Measurements from ENCODE around the gene QSOX1.

Gene QSOX1

DNA sequence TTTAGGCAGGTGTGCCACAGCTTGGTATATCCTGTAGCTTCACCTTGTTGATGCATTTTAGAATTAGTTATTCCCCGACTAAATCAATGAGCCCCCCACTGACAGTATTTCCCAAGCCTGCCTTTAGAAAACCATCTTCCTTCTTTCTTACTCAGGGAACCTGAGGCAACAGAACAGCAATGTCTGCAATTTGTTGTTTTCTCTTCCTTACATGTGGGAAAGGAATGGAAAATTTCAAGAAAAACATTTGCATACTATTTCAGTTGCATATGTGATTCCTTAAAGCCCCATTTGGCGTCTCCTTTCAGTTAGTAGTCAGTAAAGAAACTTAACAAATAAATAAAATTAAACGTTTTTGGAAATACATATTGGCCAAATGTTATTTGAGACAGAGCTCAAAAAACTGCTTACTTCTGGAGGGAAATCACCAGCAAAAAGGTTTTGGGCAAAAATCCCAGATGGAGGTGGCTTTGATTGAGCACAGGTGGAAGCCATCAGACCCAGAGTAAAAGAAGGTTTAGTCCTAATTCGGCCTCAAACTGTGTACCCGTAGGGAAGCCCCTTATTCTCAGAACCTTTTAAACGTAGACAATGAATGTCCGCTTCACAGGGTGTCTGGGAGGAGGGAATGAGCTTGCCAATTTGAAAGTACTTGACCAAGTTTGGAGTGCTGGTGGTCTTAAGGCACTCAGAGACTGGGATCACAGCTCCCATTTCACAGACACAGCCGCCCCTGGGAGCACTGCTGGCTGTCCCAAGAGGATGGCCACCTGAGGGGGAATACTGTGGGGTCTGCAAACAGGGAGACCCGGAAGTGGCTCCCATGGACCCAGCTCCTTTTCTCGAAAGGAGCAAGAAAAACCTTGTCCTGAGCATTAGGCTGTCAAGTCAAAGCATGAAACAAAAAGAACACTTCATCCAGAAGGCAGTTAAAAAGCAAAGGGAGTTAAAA is 84.8 kb downstream of the QSOX1 start:
- TF ChIP-seq GATA2 (IDR thresholded peaks at IDR 0.05; ENCODE audit: low read depth, low read length) (no peak), GATA3 (IDR thresholded peaks at IDR 0.05; ENCODE audit: low read depth, low read length) (no peak)

DNA sequence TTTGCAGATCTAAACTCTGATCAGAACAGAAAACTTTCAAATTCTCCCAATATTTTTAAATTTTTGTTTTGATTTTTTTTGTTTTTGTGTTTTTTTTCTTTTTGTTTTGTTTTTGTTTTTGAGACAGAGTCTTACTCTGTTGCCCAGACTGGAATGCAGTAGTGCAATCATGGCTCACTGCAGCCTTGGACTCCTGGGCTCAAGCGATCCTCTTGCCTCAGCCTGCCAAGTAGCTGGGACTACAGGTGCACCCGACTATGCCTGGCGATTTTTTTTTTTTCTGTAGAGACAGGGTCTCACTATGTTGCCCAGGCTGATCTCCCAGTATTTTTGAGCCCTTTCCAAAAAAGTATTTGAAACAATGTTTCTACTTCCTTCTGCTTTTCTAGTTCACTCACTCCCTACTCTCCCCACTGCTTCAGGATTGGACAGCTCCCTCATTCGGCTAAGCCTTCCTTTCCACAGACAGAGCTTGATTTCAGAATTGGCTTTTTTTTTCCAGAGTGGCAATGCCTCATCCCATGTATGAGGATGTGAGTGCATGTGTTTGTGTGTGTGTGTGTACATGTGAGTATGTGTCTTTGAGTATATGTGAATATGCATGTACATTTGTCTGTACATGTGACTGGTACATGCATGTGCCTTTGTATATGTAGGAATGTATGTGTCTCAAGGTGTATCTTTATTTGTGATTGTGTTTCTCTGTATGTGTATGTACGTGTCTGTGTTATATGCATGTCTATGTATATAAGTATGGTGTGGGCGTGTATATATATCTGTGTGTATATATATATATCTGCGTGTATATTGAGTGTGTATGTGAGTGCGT is 87.3 kb downstream of the QSOX1 start:
- no peak for TF ChIP-seq GATA2 (IDR thresholded peaks at IDR 0.05; ENCODE audit: low read depth, low read length)
- no peak for TF ChIP-seq GATA3 (IDR thresholded peaks at IDR 0.05; ENCODE audit: low read depth, low read length)

DNA sequence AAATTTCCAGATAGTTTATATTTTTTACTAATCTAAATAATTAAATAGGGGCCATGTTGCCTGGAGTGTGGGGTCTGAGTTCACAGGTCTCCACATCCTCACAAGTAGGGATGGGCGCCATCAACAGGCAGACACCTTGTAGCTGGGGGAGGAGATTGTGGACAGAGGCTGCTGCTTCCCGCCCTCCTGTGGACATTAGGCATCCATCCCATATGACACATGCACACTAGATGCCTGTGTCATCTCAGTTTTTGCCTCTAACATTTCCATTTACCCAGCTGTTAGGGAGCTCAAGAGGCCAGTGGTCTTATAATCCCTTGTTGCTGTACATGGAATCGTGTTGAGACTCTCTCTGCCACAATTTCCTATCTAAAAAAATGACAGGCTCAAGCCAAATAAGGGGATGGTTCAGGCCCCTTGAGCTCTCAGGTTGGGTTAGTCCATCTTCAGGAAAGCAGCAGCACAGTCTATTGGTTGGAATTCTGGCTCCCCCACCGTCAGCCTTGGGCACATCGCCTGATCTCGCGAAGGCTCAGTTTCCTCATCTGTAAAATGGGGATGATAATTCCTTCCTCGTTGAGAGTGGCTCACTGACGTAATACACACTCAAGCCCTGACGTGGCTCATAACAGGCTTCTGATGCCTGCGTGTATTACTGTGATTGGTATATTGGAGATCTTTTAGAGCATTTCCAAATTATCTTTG is 89.0 kb downstream of the QSOX1 start:
- TF ChIP-seq GATA3 (IDR thresholded peaks at IDR 0.05; ENCODE audit: low read depth, low read length) (no peak), GATA2 (IDR thresholded peaks at IDR 0.05; ENCODE audit: low read depth, low read length) (no peak)

DNA sequence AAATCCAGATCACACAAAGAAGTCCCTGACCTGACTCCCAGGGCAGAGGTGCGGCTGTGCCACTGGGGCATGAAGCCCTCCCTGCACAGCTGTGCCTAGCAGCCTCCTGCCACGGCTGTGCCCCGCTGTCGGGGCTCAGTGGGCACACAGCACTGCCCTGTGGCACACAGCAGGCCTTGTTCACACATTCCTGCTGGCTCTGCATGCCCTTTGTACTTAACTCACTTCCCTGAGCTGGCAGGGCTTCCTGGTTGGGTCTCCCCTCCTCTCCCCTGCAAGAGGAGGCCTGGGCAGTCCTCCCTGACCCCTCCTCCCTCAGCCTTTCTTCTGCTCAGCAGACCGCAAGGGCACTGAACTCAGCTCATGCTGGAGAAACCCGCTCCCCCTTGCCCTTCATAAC is 90.2 kb downstream of the QSOX1 start:
- TF ChIP-seq GATA3 (IDR thresholded peaks at IDR 0.05; ENCODE audit: low read depth, low read length): no peak
- TF ChIP-seq GATA2 (IDR thresholded peaks at IDR 0.05; ENCODE audit: low read depth, low read length): no peak

- TF ChIP-seq GATA3 (IDR thresholded peaks at IDR 0.05; ENCODE audit: low read depth, low read length) (no peak), GATA2 (IDR thresholded peaks at IDR 0.05; ENCODE audit: low read depth, low read length) (no peak)
Measured at GRCh38 chr1:180246579-180246978, 91.9 kb downstream of the QSOX1 start.

- TF ChIP-seq GATA3 (IDR thresholded peaks at IDR 0.05; ENCODE audit: low read depth, low read length) (no peak), GATA2 (IDR thresholded peaks at IDR 0.05; ENCODE audit: low read depth, low read length) (no peak)
Measured at GRCh38 chr1:180247061-180247460, 92.4 kb downstream of the QSOX1 start.

DNA sequence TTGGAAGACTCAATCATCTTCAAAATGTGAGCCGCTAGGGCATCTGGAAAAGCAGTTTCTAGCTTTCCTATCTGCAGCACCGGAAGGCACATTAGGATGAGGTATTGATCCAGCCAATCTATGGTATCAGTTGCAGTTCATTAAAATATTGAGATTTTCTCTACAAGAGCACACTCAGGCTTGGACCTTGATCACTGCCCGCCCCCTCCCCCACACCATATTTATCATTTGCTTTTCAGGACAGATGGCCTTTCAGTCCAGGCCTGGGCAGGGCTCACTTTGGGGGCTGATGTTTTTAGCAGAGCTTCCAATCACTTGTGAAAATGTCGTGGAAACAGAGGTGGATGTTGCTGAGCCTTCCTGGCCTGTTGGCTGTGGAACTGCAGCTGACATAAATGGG is 92.9 kb downstream of the QSOX1 start:
- TF ChIP-seq GATA3 (IDR thresholded peaks at IDR 0.05; ENCODE audit: low read depth, low read length): no peak
- no peak for TF ChIP-seq GATA2 (IDR thresholded peaks at IDR 0.05; ENCODE audit: low read depth, low read length)

DNA sequence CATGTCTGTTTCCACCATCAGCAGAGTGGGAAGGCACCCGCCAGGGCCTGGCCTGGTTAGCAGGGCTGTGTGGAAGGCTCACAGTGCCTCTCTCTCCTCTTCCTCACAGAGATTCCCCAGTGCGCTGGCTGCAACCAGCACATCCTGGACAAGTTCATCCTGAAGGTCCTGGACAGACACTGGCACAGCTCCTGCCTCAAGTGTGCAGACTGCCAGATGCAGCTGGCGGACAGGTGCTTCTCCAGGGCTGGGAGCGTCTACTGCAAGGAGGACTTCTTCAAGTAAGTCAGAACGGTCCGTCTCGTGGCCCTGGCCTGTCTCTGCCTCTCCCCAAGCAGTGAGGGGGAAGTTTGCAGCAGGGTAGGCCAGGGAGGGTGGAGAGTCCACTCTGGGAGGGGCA is 93.5 kb downstream of the QSOX1 start:
- no peak for TF ChIP-seq GATA2 (IDR thresholded peaks at IDR 0.05; ENCODE audit: low read depth, low read length)
- no peak for TF ChIP-seq GATA3 (IDR thresholded peaks at IDR 0.05; ENCODE audit: low read depth, low read length)

GRCh38 chr1:180248731-180249681 is 94.3 kb downstream of the QSOX1 start:
- TF ChIP-seq GATA2 (IDR thresholded peaks at IDR 0.05; ENCODE audit: low read depth, low read length) (no peak), GATA3 (IDR thresholded peaks at IDR 0.05; ENCODE audit: low read depth, low read length) (no peak)

GRCh38 chr1:180249725-180250498 is 95.2 kb downstream of the QSOX1 start:
- TF ChIP-seq GATA2 (IDR thresholded peaks at IDR 0.05; ENCODE audit: low read depth, low read length) (no peak), GATA3 (IDR thresholded peaks at IDR 0.05; ENCODE audit: low read depth, low read length) (no peak)

GRCh38 chr1:180250499-180250770 is 95.8 kb downstream of the QSOX1 start:
- no peak for TF ChIP-seq GATA2 (IDR thresholded peaks at IDR 0.05; ENCODE audit: low read depth, low read length)

DNA sequence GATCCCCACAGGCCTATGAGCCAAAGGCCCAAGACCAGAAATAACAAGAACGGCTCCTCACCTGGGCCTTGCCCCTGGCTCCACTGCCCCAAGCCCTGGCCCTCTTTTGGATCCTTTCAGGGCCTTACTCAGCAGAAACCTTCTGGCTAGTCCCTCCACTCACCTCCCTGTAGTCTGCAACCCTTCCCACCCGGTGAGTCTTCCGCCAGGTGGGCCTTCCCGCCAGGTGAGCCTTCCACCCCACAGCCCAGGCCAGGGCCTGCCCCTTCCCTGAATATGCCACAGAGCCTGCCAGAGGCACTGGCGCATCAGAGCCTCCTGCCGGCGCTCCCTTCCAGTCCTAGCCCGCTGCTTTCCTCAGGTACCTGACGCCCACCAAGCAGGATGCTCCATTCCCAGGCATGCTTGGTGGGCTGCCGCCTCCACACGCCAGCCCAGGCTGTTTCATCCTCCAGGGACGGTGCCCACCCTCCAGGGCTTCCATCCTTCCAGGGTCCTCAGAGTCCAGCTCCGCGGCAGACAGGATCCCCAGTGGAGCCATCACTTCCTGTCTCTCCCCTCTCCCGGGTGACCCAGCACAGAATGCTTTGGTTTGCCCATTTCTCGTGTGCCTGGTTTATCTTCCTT is 96.3 kb downstream of the QSOX1 start:
- TF ChIP-seq GATA3 (IDR thresholded peaks at IDR 0.05; ENCODE audit: low read depth, low read length) (no peak), GATA2 (IDR thresholded peaks at IDR 0.05; ENCODE audit: low read depth, low read length) (no peak)

Data from SH-SY5Y (cell line).